Peyer's patch (tissue), 4 donors: ENCODE measurements around the gene KLF11.

Source experiments
- POLR2A ChIP-seq, 2 donors: fragments of 450-650 bp; IDR thresholded peaks; one replicate each; pipeline ENCODE4 v1.5.1; 2017; ENCODE audit warnings: antibody characterized with exemption in 2 of 2, mild to moderate bottlenecking in 2 of 2, moderate library complexity in 2 of 2
- TF ChIP-seq, protein P1 (sequence below), 6 experiments: fragments of 450-650 bp in 4 of 6; fragments of 200-600 bp in 2 of 6; sonication (generic) in 1 of 6; IDR thresholded peaks; one replicate each; pipeline ENCODE4 v1.5.1; 2017 to 2019; ENCODE audit warnings: antibody characterized with exemption in 6 of 6, mild to moderate bottlenecking in 3 of 6, moderate library complexity in 1 of 6

DNA sequence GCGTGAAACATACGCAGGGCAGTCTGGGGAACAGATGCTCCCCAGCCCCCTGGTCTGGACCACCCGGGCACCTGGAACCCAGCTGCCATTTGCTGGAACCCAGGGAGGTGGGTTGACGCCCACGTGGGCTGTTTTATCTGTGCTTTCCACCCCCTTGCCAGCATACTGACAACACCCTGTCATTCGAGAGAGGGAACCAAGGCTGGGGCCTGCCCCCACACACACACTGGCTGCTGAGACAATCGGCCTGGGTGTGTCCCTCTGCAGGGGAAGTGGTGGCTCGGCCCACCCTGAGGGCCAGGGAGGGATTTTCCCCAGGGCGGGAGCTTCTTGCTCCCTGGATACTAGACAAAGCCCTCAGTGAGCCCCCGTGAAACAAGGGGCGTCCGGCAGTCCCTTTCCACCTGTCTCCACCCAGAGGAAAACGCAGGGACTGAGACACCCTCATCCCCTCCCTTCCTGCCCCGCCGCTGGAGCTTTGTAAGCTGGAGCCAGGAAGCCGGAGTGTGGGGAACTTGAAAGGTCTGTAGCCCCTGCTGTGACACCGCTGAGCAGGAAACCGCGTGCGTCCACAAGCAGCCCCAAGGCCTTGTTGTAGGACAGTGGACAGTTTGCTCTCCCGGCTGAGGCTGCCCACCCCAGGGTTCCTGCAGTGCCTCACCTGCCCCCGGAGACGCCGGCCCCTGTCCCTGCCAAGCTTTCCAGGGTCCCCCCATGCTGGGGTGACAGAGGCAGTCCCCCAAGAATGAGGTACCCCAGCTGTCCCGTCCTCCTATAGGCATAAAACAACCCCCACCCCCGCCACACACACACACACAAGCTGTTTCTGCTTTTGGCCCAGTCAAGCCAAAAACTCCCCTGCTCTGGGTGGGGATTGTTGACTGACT lies 14.1 kb upstream of the KLF11 start:
- TF ChIP-seq, protein P1, sequence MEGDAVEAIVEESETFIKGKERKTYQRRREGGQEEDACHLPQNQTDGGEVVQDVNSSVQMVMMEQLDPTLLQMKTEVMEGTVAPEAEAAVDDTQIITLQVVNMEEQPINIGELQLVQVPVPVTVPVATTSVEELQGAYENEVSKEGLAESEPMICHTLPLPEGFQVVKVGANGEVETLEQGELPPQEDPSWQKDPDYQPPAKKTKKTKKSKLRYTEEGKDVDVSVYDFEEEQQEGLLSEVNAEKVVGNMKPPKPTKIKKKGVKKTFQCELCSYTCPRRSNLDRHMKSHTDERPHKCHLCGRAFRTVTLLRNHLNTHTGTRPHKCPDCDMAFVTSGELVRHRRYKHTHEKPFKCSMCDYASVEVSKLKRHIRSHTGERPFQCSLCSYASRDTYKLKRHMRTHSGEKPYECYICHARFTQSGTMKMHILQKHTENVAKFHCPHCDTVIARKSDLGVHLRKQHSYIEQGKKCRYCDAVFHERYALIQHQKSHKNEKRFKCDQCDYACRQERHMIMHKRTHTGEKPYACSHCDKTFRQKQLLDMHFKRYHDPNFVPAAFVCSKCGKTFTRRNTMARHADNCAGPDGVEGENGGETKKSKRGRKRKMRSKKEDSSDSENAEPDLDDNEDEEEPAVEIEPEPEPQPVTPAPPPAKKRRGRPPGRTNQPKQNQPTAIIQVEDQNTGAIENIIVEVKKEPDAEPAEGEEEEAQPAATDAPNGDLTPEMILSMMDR (IDR thresholded peaks at IDR 0.05): no peak
- TF ChIP-seq POLR2A (IDR thresholded peaks at IDR 0.05): no peak
